HEK293T (cell line): ENCODE measurements around the gene BICD2.

Experiments used
- ARNT ChIP-seq: fragments of 450-650 bp; IDR thresholded peaks from 2 replicates; pipeline ENCODE4 v1.6.1; 2017; ENCODE audit warnings: mild to moderate bottlenecking
- BHLHE40 ChIP-seq: fragments of 450-650 bp; IDR thresholded peaks from 2 replicates; pipeline ENCODE4 v1.6.1; 2016; ENCODE audit warnings: mild to moderate bottlenecking, moderate library complexity, borderline replicate concordance
- FOXK2 ChIP-seq: fragments of 450-650 bp; IDR thresholded peaks from 2 replicates; pipeline ENCODE4 v1.6.1; 2016; ENCODE audit warnings: mild to moderate bottlenecking
- FOXM1 ChIP-seq: fragments of 450-650 bp; IDR thresholded peaks from 2 replicates; pipeline ENCODE4 v1.6.1; 2017; ENCODE audit warnings: mild to moderate bottlenecking, borderline replicate concordance
- NFRKB ChIP-seq: fragments of 450-650 bp; IDR thresholded peaks from 2 replicates; pipeline ENCODE4 v1.6.1; 2016; ENCODE audit warnings: mild to moderate bottlenecking, moderate library complexity
- SP1 ChIP-seq: fragments of 450-650 bp; IDR thresholded peaks from 2 replicates; pipeline ENCODE4 v1.6.1; 2017
- SUZ12 ChIP-seq: fragments of 450-650 bp; IDR thresholded peaks from 2 replicates; pipeline ENCODE4 v1.6.1; 2016; ENCODE audit warnings: mild to moderate bottlenecking

DNA sequence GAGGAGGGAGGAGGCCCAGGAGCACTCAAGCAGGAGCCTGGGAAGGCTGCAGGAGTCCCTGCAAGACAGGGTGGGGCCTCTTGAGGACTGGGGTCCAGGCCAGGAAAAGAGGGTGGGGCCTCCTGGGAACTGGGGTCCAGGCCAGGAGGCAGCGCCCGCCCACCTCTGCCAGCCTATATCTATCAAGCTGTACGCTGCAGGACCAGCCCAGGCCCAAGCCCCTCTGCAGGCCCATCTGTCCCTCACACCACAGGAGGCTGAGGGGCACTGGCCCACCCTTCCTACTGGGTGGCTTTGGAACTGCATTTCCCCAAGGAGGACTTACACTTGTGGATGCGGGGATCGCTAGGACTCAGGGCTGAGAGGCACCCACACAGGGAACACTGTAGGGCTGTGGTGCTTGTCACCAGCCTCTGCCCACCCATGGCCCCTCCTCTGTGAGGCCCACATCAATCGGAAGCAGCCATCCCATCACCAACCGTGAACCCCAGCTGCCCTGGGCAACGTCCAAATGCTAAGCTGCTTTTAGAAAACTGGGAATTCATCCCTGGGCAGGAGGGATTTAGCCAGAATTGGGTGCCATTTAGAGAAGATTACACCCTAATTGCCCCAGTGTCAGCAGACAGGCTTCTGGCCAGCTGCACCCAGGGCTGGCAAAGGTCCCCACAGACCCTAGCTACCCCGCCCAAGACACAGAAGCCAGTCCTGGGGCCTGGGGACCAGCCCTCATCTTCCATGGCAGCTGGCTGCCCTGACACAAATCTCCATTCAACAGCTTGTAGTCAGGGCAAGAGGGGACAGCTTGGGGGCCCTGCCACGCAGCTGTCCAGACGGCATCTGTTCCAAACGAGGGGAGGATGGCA is 15.3 kb downstream of the BICD2 start:
- TF ChIP-seq FOXK2, result no peak
- no peak for TF ChIP-seq FOXM1
- TF ChIP-seq SP1, result no peak
- TF ChIP-seq SUZ12, result no peak
- TF ChIP-seq NFRKB, result no peak
- TF ChIP-seq BHLHE40, result no peak
- no peak for TF ChIP-seq ARNT
